ENCODE measurements around the gene RASSF5. TPM values are rescaled to one million over a fixed set of nuclear protein-coding genes. Genes with fewer than 3 reads are reported as not detected.

RASSF5 gene
- total RNA-seq, 1 experiment from 2014 or later, result 2.1 TPM

DNA sequence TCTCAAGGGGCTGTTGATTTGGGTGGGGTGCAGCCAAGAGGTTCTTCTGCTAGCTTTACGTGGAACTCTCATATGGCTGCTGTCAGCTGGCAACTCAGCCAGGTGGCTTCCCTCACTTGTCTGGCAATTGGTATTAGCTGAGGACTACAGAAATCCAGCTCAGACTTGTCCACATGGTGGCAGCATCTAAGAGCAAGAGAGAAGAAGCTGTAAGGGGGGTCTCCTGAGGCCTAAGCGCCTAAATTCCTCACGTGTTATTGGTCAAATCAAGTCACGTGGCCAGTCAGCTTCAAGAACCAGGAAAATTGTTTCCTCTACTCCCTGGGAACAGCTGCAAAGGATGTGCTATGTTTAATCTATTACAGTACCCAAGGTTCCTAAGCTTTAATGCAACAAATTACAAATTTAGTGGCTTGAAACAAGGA, 123.8 kb downstream of the RASSF5 start (continued):
- TF ChIP-seq, protein P1, sequence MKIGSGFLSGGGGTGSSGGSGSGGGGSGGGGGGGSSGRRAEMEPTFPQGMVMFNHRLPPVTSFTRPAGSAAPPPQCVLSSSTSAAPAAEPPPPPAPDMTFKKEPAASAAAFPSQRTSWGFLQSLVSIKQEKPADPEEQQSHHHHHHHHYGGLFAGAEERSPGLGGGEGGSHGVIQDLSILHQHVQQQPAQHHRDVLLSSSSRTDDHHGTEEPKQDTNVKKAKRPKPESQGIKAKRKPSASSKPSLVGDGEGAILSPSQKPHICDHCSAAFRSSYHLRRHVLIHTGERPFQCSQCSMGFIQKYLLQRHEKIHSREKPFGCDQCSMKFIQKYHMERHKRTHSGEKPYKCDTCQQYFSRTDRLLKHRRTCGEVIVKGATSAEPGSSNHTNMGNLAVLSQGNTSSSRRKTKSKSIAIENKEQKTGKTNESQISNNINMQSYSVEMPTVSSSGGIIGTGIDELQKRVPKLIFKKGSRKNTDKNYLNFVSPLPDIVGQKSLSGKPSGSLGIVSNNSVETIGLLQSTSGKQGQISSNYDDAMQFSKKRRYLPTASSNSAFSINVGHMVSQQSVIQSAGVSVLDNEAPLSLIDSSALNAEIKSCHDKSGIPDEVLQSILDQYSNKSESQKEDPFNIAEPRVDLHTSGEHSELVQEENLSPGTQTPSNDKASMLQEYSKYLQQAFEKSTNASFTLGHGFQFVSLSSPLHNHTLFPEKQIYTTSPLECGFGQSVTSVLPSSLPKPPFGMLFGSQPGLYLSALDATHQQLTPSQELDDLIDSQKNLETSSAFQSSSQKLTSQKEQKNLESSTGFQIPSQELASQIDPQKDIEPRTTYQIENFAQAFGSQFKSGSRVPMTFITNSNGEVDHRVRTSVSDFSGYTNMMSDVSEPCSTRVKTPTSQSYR (CRISPR knock-in tag; IDR thresholded peaks at IDR 0.05), result no peak
- TF ChIP-seq, protein P2, sequence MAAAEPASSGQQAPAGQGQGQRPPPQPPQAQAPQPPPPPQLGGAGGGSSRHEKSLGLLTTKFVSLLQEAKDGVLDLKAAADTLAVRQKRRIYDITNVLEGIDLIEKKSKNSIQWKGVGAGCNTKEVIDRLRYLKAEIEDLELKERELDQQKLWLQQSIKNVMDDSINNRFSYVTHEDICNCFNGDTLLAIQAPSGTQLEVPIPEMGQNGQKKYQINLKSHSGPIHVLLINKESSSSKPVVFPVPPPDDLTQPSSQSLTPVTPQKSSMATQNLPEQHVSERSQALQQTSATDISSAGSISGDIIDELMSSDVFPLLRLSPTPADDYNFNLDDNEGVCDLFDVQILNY (CRISPR knock-in tag; IDR thresholded peaks at IDR 0.05), result no peak
- TF ChIP-seq ETV6 (CRISPR knock-in tag; IDR thresholded peaks at IDR 0.05), result 0 out of 2 replicates have a peak, but pooled peaks have one; percentile 33
- TF ChIP-seq, protein P3, sequence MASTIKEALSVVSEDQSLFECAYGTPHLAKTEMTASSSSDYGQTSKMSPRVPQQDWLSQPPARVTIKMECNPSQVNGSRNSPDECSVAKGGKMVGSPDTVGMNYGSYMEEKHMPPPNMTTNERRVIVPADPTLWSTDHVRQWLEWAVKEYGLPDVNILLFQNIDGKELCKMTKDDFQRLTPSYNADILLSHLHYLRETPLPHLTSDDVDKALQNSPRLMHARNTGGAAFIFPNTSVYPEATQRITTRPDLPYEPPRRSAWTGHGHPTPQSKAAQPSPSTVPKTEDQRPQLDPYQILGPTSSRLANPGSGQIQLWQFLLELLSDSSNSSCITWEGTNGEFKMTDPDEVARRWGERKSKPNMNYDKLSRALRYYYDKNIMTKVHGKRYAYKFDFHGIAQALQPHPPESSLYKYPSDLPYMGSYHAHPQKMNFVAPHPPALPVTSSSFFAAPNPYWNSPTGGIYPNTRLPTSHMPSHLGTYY (CRISPR knock-in tag; IDR thresholded peaks at IDR 0.05), result no peak
- no peak for TF ChIP-seq GTF2I (CRISPR knock-in tag; conservative IDR thresholded peaks at IDR 0.05)
- TF ChIP-seq, protein P4, sequence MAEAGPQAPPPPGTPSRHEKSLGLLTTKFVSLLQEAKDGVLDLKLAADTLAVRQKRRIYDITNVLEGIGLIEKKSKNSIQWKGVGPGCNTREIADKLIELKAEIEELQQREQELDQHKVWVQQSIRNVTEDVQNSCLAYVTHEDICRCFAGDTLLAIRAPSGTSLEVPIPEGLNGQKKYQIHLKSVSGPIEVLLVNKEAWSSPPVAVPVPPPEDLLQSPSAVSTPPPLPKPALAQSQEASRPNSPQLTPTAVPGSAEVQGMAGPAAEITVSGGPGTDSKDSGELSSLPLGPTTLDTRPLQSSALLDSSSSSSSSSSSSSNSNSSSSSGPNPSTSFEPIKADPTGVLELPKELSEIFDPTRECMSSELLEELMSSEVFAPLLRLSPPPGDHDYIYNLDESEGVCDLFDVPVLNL (CRISPR knock-in tag; IDR thresholded peaks at IDR 0.05; ENCODE audit: borderline replicate concordance, low read depth), result no peak
- no peak for TF ChIP-seq TP53 (CRISPR knock-in tag; IDR thresholded peaks at IDR 0.05)
- TF ChIP-seq SOX15 (CRISPR knock-in tag; IDR thresholded peaks at IDR 0.05), result no peak
- TF ChIP-seq, protein P5, sequence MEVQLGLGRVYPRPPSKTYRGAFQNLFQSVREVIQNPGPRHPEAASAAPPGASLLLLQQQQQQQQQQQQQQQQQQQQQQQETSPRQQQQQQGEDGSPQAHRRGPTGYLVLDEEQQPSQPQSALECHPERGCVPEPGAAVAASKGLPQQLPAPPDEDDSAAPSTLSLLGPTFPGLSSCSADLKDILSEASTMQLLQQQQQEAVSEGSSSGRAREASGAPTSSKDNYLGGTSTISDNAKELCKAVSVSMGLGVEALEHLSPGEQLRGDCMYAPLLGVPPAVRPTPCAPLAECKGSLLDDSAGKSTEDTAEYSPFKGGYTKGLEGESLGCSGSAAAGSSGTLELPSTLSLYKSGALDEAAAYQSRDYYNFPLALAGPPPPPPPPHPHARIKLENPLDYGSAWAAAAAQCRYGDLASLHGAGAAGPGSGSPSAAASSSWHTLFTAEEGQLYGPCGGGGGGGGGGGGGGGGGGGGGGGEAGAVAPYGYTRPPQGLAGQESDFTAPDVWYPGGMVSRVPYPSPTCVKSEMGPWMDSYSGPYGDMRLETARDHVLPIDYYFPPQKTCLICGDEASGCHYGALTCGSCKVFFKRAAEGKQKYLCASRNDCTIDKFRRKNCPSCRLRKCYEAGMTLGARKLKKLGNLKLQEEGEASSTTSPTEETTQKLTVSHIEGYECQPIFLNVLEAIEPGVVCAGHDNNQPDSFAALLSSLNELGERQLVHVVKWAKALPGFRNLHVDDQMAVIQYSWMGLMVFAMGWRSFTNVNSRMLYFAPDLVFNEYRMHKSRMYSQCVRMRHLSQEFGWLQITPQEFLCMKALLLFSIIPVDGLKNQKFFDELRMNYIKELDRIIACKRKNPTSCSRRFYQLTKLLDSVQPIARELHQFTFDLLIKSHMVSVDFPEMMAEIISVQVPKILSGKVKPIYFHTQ (CRISPR knock-in tag; IDR thresholded peaks at IDR 0.05), result no peak
- TF ChIP-seq KAT7 (CRISPR knock-in tag; IDR thresholded peaks at IDR 0.05; ENCODE audit: borderline replicate concordance), result no peak
- TF ChIP-seq, protein P6, sequence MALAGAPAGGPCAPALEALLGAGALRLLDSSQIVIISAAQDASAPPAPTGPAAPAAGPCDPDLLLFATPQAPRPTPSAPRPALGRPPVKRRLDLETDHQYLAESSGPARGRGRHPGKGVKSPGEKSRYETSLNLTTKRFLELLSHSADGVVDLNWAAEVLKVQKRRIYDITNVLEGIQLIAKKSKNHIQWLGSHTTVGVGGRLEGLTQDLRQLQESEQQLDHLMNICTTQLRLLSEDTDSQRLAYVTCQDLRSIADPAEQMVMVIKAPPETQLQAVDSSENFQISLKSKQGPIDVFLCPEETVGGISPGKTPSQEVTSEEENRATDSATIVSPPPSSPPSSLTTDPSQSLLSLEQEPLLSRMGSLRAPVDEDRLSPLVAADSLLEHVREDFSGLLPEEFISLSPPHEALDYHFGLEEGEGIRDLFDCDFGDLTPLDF (CRISPR knock-in tag; IDR thresholded peaks at IDR 0.05), result no peak
- no peak for TF ChIP-seq IRF2 (CRISPR knock-in tag; IDR thresholded peaks at IDR 0.05; ENCODE audit: borderline replicate concordance, low read depth)
- TF ChIP-seq, protein P7, sequence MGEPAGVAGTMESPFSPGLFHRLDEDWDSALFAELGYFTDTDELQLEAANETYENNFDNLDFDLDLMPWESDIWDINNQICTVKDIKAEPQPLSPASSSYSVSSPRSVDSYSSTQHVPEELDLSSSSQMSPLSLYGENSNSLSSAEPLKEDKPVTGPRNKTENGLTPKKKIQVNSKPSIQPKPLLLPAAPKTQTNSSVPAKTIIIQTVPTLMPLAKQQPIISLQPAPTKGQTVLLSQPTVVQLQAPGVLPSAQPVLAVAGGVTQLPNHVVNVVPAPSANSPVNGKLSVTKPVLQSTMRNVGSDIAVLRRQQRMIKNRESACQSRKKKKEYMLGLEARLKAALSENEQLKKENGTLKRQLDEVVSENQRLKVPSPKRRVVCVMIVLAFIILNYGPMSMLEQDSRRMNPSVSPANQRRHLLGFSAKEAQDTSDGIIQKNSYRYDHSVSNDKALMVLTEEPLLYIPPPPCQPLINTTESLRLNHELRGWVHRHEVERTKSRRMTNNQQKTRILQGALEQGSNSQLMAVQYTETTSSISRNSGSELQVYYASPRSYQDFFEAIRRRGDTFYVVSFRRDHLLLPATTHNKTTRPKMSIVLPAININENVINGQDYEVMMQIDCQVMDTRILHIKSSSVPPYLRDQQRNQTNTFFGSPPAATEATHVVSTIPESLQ (CRISPR knock-in tag; IDR thresholded peaks at IDR 0.05), result no peak
- TF ChIP-seq, protein P8, sequence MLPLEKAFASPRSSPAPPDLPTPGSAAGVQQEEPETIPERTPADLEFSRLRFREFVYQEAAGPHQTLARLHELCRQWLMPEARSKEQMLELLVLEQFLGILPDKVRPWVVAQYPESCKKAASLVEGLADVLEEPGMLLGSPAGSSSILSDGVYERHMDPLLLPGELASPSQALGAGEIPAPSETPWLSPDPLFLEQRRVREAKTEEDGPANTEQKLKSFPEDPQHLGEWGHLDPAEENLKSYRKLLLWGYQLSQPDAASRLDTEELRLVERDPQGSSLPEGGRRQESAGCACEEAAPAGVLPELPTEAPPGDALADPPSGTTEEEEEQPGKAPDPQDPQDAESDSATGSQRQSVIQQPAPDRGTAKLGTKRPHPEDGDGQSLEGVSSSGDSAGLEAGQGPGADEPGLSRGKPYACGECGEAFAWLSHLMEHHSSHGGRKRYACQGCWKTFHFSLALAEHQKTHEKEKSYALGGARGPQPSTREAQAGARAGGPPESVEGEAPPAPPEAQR (CRISPR knock-in tag; IDR thresholded peaks at IDR 0.05), result no peak
- TF ChIP-seq ZNF423 (CRISPR knock-in tag; IDR thresholded peaks at IDR 0.05), result no peak
- TF ChIP-seq, protein P9, sequence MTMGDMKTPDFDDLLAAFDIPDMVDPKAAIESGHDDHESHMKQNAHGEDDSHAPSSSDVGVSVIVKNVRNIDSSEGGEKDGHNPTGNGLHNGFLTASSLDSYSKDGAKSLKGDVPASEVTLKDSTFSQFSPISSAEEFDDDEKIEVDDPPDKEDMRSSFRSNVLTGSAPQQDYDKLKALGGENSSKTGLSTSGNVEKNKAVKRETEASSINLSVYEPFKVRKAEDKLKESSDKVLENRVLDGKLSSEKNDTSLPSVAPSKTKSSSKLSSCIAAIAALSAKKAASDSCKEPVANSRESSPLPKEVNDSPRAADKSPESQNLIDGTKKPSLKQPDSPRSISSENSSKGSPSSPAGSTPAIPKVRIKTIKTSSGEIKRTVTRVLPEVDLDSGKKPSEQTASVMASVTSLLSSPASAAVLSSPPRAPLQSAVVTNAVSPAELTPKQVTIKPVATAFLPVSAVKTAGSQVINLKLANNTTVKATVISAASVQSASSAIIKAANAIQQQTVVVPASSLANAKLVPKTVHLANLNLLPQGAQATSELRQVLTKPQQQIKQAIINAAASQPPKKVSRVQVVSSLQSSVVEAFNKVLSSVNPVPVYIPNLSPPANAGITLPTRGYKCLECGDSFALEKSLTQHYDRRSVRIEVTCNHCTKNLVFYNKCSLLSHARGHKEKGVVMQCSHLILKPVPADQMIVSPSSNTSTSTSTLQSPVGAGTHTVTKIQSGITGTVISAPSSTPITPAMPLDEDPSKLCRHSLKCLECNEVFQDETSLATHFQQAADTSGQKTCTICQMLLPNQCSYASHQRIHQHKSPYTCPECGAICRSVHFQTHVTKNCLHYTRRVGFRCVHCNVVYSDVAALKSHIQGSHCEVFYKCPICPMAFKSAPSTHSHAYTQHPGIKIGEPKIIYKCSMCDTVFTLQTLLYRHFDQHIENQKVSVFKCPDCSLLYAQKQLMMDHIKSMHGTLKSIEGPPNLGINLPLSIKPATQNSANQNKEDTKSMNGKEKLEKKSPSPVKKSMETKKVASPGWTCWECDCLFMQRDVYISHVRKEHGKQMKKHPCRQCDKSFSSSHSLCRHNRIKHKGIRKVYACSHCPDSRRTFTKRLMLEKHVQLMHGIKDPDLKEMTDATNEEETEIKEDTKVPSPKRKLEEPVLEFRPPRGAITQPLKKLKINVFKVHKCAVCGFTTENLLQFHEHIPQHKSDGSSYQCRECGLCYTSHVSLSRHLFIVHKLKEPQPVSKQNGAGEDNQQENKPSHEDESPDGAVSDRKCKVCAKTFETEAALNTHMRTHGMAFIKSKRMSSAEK (CRISPR knock-in tag; IDR thresholded peaks at IDR 0.05; ENCODE audit: borderline replicate concordance), result no peak
- TF ChIP-seq, protein P10, sequence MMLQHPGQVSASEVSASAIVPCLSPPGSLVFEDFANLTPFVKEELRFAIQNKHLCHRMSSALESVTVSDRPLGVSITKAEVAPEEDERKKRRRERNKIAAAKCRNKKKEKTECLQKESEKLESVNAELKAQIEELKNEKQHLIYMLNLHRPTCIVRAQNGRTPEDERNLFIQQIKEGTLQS (CRISPR knock-in tag; conservative IDR thresholded peaks at IDR 0.05), result no peak
- TF ChIP-seq JAZF1 (CRISPR knock-in tag; IDR thresholded peaks at IDR 0.05), result no peak
- no peak for TF ChIP-seq GABPB1 (CRISPR knock-in tag; IDR thresholded peaks at IDR 0.05)
- TF ChIP-seq FOXK1 (CRISPR knock-in tag; IDR thresholded peaks at IDR 0.05), result no peak
- no peak for TF ChIP-seq ZNF219 (CRISPR knock-in tag; IDR thresholded peaks at IDR 0.05; ENCODE audit: borderline replicate concordance)

All from WTC11 (cell line).